Psoas muscle (tissue), 8 donors: Measurements from ENCODE around the gene CFTR. TPM values are rescaled to one million over a fixed set of nuclear protein-coding genes. Genes with fewer than 3 reads are reported as not detected.

ENCODE experiments used
- ATAC-seq, 4 donors: fragments of 200-7000 bp; cut with Tn5 transposase; one replicate each; pipeline ENCODE4 v1.9.1; 2020; ENCODE audit warnings: moderate library complexity in 3 of 4, mild to moderate bottlenecking in 2 of 4
- DNase-seq, 2 donors: peaks; one replicate each; pipeline ENCODE4 v3.0.0-alpha.2; 2020
- H3K27ac ChIP-seq: fragments of 200-600 bp; one replicate; pipeline ENCODE4 v1.8.0; 2022
- H3K27me3 ChIP-seq, 3 donors: fragments of 200-600 bp in 1 of 3; one replicate each; pipeline versions ENCODE4 v1.6.1 to v1.8.0; 2013 to 2022; ENCODE audit warnings: low read length in 2 of 3, mild to moderate bottlenecking in 2 of 3, moderate library complexity in 1 of 3; ENCODE audit not compliant: insufficient read depth in 3 of 3
- H3K36me3 ChIP-seq, 2 donors: fragments of 200-600 bp in 1 of 2; one replicate each; pipeline versions ENCODE4 v1.6.1 to v1.8.0; 2013 to 2022; ENCODE audit warnings: low read depth in 1 of 2, mild to moderate bottlenecking in 1 of 2, moderate library complexity in 1 of 2; ENCODE audit not compliant: insufficient read depth in 1 of 2
- H3K4me1 ChIP-seq: fragments of 200-600 bp; one replicate; pipeline ENCODE4 v1.8.0; 2022
- H3K4me3 ChIP-seq: fragments of 200-600 bp; one replicate; pipeline ENCODE4 v1.8.0; 2022; ENCODE audit warnings: mild to moderate bottlenecking
- H3K9me3 ChIP-seq: fragments of 200-600 bp; one replicate; pipeline ENCODE4 v1.8.0; 2022
- CTCF ChIP-seq: fragments of 200-600 bp; IDR thresholded peaks from one replicate; pipeline ENCODE4 v1.8.0; 2022; ENCODE audit warnings: antibody characterized with exemption
- WGBS, 3 donors: extraction: QIAGEN DNeasy Blood & Tissue Kit; methylation state at CpG; one replicate each; pipeline versions ENCODE4 v1.1.6 to v1.1.7; 2013; 5-methylcytosine and 5-hydroxymethylcytosine counted together
- intact Hi-C, 2 donors: fragments of 100-400 bp; cut with DNase I; formaldehyde crosslinking; loops; one replicate each; pipeline versions ENCODE4 v1.11.0 to v1.14.2; 2022
- polyA plus RNA-seq, 3 donors: library from polyadenylated mRNA; stranded (reverse); fragments of 200-250 nt; gene quantifications; one replicate each; pipeline ENCODE4 v1.2.3, GENCODE V29; 2013
- total RNA-seq, 4 donors: library from RNA; stranded (reverse); fragmentation: NEBNext Ultra II Directional in 2 of 4; extraction: Animal tissue kit (Norgen Biotek cat#: 25700) in 2 of 4; gene quantifications; one replicate each; pipeline versions ENCODE4 v1.2.1 to v1.2.4, GENCODE V29; 2021 to 2023
- donor health status: healthy with polysubstance abuse.
- donor health status: DM: no; HTN: no; CAD: no; lungs with moderate emphysema.
- donor health status: Bipolar disorder and iron deficiency.
- donor health status: healthy.
- donor health status: DM: yes; HTN: yes; CAD: no.
- donor health status: DM: no; HTN: no; CAD: no.
- donor health status: DM: no; HTN: no; CAD: no.
- donor health status: DM: yes; HTN: yes; CAD: no.

CFTR gene
- total and polyA plus RNA-seq, 7 donors = 0.01 to 0.06 TPM; not detected in 5

DNA sequence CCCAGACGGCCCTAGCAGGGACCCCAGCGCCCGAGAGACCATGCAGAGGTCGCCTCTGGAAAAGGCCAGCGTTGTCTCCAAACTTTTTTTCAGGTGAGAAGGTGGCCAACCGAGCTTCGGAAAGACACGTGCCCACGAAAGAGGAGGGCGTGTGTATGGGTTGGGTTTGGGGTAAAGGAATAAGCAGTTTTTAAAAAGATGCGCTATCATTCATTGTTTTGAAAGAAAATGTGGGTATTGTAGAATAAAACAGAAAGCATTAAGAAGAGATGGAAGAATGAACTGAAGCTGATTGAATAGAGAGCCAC lies 184 bp downstream of the CFTR start:
- peaks cover 0 to 27% (median 3%) of the 10 kb centered on the region in 3 donors for H3K27me3 ChIP-seq
- H3K4me3 ChIP-seq = peak overlapping the region; percentile 38
- H3K9me3 ChIP-seq = no peaks in the 10 kb centered on the region
- WGBS, 3 donors = 5 to 9% (median 6%) methylated on average over 11 of the region's 11 CpGs
- DNase-seq = no peak
- no peaks in the 10 kb centered on the region for H3K4me1 ChIP-seq
- no peak overlapping the region for H3K27ac ChIP-seq
- intact Hi-C loops = no loop called here
- no peaks in the 10 kb centered on the region for H3K36me3 ChIP-seq
- no peak for ATAC-seq
- TF ChIP-seq CTCF = no peak

DNA sequence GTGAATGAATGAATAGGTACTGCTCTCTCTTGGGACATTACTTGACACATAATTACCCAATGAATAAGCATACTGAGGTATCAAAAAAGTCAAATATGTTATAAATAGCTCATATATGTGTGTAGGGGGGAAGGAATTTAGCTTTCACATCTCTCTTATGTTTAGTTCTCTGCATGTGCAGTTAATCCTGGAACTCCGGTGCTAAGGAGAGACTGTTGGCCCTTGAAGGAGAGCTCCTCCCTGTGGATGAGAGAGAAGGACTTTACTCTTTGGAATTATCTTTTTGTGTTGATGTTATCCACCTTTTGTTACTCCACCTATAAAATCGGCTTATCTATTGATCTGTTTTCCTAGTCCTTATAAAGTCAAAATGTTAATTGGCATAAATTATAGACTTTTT lies 1.2 kb downstream of the CFTR start:
- no peaks in the 10 kb centered on the region for H3K36me3 ChIP-seq
- H3K27ac ChIP-seq = no peak overlapping the region
- no peaks in the 10 kb centered on the region for H3K4me1 ChIP-seq
- H3K4me3 ChIP-seq = no peak overlapping the region
- WGBS, 3 donors = 45 to 63% (median 53%) methylated on average over 2 of the region's 2 CpGs
- no peak for ATAC-seq
- intact Hi-C loops = no loop called here
- no peak for TF ChIP-seq CTCF
- H3K9me3 ChIP-seq = no peaks in the 10 kb centered on the region
- peaks cover 0 to 27% (median 3%) of the 10 kb centered on the region in 3 donors for H3K27me3 ChIP-seq
- no peak for DNase-seq

DNA sequence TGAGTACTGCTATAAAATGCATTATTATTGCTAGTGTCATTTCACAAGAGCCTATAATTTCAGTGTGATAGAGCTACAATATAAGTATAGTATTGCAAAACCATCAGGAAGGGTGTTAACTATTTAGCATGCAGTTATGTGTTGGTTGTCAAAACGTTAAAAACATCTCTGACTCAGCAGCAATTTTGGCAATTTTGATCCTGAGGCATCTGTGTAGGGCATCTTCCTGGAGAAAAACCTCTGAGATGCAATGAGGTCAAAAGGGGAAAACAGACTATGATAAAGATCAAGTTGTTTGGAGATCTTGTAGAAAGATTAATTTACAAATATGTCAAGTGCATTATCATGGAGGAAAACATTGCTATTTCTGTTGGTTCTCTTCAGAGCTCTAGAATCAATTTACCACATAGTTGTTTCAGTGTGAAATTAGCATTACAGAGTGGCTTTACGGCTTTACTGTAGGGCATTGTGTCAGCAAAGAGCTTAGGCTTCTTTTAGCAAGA lies 5.3 kb downstream of the CFTR start:
- no peak for ATAC-seq
- H3K27me3 ChIP-seq = peaks cover 0 to 13% (median 2%) of the 10 kb centered on the region in 3 donors
- DNase-seq = no peak
- TF ChIP-seq CTCF = no peak
- H3K9me3 ChIP-seq = no peaks in the 10 kb centered on the region
- H3K4me1 ChIP-seq = no peaks in the 10 kb centered on the region
- H3K4me3 ChIP-seq = no peak overlapping the region
- 11 to 17% (median 13%) methylated on average over 2 of the region's 2 CpGs for WGBS, 3 donors
- H3K36me3 ChIP-seq = no peaks in the 10 kb centered on the region
- intact Hi-C loops = no loop called here
- H3K27ac ChIP-seq = no peak overlapping the region

GRCh38 chr7:117489016-117489415 lies 9.2 kb downstream of the CFTR start:
- no peak for DNase-seq
- H3K4me1 ChIP-seq = no peaks in the 10 kb centered on the region
- no peaks in the 10 kb centered on the region for H3K36me3 ChIP-seq
- H3K27me3 ChIP-seq = peaks cover 0 to 2% (median 0%) of the 10 kb centered on the region in 3 donors
- H3K27ac ChIP-seq = no peak overlapping the region
- H3K9me3 ChIP-seq = no peaks in the 10 kb centered on the region
- WGBS, 3 donors = 86 to 89% (median 87%) methylated on average over 3 of the region's 3 CpGs
- no peak for TF ChIP-seq CTCF
- H3K4me3 ChIP-seq = no peak overlapping the region
- no peak for ATAC-seq
- intact Hi-C loops = no loop called here

GRCh38 chr7:117489430-117489829 lies 9.6 kb downstream of the CFTR start:
- Histone ChIP-seq H3K27me3 (peaks cover 0 to 2% (median 0%) of the 10 kb centered on the region in 3 donors), H3K4me1 (no peaks in the 10 kb centered on the region), H3K9me3 (no peaks in the 10 kb centered on the region), H3K36me3 (no peaks in the 10 kb centered on the region), H3K4me3 (no peak overlapping the region), H3K27ac (no peak overlapping the region)
- 89 to 94% (median 91%) methylated on average over 2 of the region's 2 CpGs for WGBS, 3 donors
- ATAC-seq (no peak), DNase-seq (no peak)
- intact Hi-C loops = no loop called here
- TF ChIP-seq CTCF = no peak
